ENCODE results near the gene SPSB3.
"Not testable (repeated sequence)": the region's sequence is repeated elsewhere in the genome, so short reads cannot be mapped to it uniquely, and the experiment has no call there.

Gene SPSB3

DNA sequence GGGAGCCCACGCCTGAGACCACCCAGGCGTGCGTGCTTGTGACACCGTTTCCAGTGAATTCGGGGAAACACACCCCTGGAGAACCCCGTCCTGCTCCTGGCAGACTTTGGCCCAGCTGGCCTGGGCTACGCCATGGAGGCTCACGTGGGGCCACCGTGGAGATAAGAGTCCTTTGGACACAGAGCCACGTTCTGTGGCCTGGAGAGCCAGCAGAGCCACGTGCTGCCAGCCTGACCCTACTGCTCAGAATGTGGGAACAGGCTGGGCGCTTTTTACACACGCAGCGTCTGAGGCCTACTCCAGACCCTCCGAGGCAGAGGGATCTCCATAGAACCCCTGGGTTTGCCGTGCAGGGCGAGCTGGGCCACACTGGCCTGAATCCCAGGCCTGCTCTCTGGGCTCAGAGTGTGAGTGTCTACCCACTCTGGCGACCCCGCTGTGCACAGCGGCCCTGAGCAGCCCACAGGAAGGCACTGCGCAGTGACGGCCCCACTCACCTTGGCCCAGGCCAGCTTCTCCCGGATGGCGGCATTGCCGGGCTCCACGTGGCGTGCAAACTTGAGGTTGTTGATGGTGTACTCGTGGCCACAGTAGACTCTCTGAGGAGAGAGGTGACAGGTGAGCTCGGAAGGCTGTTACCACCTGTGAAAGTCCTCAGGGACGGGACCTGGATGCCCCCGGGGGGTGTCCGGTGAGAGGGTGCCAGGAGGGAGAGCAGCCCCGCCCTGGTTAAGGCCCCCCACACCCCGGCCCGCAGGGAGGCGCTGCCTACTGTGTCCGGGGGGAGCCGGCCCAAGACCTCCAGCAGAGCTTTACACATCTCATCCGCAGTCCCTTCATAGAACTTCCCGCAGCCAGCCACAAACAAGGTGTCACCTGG is 34.3 kb upstream of the SPSB3 start:
- no peak for DNase-seq (ENCODE audit: low read depth in 2 of 2)

- no peak for DNase-seq (ENCODE audit: low read depth in 2 of 2)
Observed at GRCh38 chr16:1815461-1815860, 33.1 kb upstream of the SPSB3 start.

- no peak for DNase-seq (ENCODE audit: low read depth in 2 of 2)
Observed at GRCh38 chr16:1812732-1813163, 30.4 kb upstream of the SPSB3 start.

- no peak for DNase-seq (ENCODE audit: low read depth in 2 of 2)
Observed at GRCh38 chr16:1810536-1810935, 28.2 kb upstream of the SPSB3 start.

GRCh38 chr16:1810106-1810505 is 27.7 kb upstream of the SPSB3 start:
- no peak for DNase-seq (ENCODE audit: low read depth in 2 of 2)

GRCh38 chr16:1809281-1809801 is 27.0 kb upstream of the SPSB3 start:
- DNase-seq (ENCODE audit: low read depth in 2 of 2), result no peak

DNA sequence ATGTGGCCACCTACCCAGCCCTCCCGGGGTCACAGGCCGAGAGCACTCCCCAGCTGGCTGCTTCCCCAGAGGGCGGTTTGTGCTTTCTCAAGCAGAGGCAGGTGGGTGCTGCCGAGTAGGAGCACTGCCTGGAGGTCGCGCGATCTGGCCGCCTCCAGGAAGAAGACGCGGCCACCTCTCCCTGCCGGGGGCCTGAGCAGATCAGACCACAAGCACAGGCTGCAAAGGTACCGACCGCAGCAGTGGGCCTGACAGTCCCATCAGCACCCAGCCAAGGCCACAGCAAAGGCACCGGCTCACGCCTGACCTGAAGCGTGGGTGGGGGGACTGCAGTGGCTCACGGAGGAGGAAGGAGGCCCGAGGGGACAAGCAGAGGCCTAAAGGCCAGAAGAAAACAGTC is 26.3 kb upstream of the SPSB3 start:
- no peak for DNase-seq (ENCODE audit: low read depth in 2 of 2)

DNA sequence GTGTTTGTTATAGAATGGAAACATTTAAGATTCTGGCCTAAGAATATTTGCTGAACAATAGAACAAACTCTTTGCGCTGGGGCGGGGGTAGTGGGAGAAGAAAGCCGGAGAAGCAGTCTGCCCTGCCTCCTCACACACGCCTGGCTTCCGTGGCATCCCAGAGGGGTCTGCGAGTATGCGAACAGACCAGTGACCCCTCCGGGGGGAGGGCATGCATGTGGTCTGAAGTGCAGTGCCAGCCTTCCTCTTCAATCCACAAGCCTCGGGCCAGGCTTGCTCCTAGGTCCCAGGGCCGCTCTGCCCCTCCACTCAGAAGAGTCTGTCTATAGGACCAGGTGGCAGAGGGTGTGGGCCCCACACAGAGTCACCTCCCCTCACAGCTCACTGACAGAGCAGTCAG is 25.3 kb upstream of the SPSB3 start:
- DNase-seq (ENCODE audit: low read depth in 2 of 2), result no peak

- no peak for DNase-seq (ENCODE audit: low read depth in 2 of 2)
Observed at GRCh38 chr16:1800701-1801100, 18.3 kb upstream of the SPSB3 start.

DNA sequence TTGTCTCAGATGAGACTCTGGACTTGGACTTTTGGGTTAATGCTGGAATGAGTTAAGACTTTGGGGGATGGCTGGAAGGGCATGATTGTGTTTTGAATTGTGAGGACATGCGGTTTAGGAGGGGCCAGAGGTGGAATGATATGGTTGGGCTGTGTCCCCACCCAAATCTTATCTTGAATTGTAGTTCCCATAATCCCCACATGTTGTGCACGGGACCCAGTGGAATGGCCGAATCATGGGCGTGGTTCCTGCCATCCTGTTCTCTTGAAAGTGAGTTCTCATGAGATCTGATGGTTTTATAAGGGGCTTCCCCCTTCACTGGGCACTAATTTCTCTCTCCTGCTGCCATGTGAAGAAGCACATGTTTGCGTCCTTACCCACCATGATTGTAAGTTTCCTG is 16.9 kb upstream of the SPSB3 start:
- not testable (repeated sequence) for DNase-seq (ENCODE audit: low read depth in 2 of 2)

- DNase-seq (ENCODE audit: low read depth in 2 of 2), result no peak
Observed at GRCh38 chr16:1794908-1795666, 12.7 kb upstream of the SPSB3 start.

GRCh38 chr16:1794221-1794871 is 12.0 kb upstream of the SPSB3 start:
- DNase-seq (ENCODE audit: low read depth in 2 of 2), result no peak

DNA sequence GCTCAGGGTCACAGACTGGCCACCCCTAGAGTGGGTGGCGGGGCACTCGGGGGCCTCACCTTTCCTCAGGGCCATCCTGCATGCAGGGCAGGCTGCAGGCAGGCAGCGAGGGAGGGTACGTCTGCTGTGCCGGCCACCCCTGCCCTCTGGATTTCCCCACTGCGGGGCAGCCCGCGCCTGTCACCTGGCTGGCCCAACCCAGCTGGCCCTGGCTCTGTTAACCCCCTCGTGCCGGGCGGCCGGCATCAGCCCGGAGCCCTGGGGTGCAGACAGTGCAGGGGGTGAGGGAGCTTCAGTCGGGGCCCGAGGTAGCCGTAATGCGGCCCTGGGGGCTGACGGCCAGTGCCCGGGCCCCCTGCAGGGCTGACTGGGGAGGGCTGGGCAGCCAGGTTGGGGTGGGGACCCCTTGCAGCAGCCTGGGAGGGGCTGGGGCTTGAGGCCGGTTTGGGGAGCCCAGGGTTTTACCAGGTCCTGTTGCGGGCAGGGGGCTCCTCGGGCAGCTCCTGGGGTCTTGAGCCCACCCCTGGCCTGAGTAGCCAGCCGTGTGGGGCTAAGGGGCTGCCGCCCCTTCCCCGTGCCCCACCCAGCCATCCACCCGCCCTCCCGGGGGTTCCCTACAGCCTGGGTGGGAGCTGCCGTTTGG is 11.3 kb upstream of the SPSB3 start, which contains the start of gene IGFALS:
IGFALS (minus strand) TSS at position 128 of the 643 bp plus-strand sequence; CDS start at position 75, 53 bp downstream.
- DNase-seq (ENCODE audit: low read depth in 2 of 2), result no peak

- no peak for DNase-seq (ENCODE audit: low read depth in 2 of 2)
Observed at GRCh38 chr16:1792836-1793577, 10.6 kb upstream of the SPSB3 start.

DNA sequence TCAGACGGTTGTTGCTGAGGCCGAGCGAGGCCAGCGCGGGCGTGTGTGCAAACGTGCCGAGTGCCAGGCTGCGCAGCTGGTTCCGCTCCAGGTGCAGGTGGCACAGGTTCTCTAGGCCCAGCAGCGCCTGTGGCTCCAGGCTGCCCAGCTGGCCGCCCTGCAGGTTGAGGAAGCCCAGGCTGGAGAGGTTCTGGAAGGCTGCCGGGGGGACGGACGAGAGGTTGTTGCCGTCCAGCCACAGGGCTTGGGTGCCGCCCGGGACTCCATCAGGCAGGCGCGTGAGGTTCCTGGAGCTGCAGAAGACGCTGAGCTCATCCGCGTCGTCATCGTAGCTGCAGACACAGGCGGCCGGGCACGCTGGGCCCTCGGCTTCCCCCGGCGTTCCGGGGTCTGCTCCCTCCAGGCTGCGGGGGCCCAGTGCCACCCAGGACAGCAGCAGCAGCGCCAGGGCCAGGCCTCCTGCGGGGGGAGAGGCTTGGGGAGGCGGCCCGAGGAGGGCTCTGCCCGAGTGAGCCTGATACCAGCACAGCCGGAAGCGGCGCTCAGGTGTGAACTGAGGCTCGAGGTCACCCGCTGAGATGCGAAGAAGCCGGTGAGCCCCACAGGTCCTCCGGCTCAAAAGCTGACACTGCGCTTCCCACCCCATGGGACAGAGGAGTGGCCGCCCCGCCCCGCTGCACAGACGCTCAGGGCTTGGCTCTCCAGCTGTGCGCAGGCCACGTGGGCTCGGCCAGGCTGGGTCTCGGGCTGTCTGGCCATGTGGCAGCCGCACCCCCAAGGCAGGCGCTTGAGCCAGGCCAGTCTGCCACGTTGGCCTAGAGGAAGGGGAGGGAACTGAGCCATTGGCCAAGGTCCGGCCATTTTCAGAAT is 9.8 kb upstream of the SPSB3 start:
- DNase-seq (ENCODE audit: low read depth in 2 of 2), result no peak

DNA sequence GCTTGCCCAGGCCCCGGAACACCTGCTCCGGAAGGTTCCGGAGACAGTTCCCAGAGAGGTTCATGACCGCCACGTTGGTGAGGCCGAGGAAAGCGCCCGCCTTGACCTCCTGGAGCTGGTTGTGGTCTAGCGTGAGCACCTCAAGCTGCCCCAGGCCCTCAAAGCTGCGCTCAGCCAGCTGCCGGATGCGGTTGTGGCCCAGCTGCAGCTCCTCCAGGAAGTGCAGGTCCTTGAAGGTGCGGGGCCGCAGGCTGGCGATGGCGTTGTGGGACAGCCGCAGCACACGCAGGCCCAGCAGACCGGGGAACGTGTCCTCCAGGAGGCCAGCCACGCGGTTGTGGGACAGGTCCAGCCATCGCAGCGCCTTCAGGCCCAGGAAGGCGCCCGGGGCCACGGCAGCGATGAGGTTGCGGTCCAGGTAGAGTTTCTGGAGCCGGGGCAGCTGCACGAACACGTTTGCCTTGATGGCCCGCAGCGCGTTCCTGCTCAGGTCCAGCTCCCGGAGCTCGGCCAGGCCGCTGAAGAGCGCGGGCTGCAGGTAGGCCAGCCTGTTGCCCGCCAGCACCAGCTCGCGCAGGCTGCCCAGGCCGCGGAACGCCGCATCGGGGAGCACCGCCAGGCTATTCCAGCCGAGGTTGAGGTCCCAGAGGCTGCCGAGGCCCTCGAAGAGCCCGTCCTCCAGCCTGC is 9.0 kb upstream of the SPSB3 start:
- no peak for DNase-seq (ENCODE audit: low read depth in 2 of 2)

GRCh38 chr16:1790611-1791255 is 8.4 kb upstream of the SPSB3 start:
- no peak for DNase-seq (ENCODE audit: low read depth in 2 of 2)

- no peak for DNase-seq (ENCODE audit: low read depth in 2 of 2)
Observed at GRCh38 chr16:1790261-1790610, 7.9 kb upstream of the SPSB3 start.

DNA sequence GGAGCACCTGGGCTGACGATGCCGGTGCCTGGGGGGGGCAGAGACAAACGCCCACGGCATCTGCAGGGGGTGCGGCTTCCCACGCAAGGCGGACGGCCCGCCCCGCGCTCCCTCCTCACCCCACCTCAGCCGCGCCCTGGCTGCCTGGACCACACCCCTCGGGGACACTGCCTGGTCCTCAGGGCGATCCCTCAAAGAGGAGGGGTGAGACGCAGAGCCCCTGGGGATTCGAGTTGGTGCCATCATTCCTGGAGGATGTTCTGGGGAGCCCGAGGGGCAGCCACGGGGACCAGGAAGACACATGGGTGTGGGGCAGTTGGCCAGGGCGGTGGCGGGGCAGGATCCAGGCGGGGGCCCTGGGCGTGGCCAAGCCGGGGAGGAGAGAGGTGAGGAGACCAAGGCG is 7.3 kb upstream of the SPSB3 start:
- DNase-seq (ENCODE audit: low read depth in 2 of 2), result no peak
